DND-41 (cell line): ENCODE measurements around the gene GRWD1.

Source experiments
- ATAC-seq: fragments of 200-7000 bp; cut with Tn5 transposase; 3 replicates; pipeline ENCODE4 v1.9.1; 2021; ENCODE audit warnings: low read depth; ENCODE audit not compliant: insufficient read depth
- DNase-seq: peaks from one replicate; pipeline ENCODE4 v3.0.0-alpha.2; 2020
- H2AFZ ChIP-seq: 2 replicates; pipeline ENCODE4 v1.6.0; 2012; ENCODE audit warnings: low read depth, low read length
- H3K27ac ChIP-seq: 2 replicates; pipeline ENCODE4 v1.5.1; 2012; ENCODE audit warnings: low read length, inconsistent platforms
- H3K27me3 ChIP-seq: fragments of 200-600 bp; sonication (generic); 2 replicates; pipeline ENCODE4 v1.6.0; 2012; ENCODE audit warnings: low read length, mild to moderate bottlenecking, inconsistent platforms; ENCODE audit not compliant: insufficient read depth, poor library complexity
- H3K36me3 ChIP-seq: 2 replicates; pipeline ENCODE4 v1.5.1; 2012; ENCODE audit warnings: low read length, inconsistent platforms; ENCODE audit not compliant: insufficient read depth
- H3K4me1 ChIP-seq: 2 replicates; pipeline ENCODE4 v1.5.1; 2012; ENCODE audit warnings: mild to moderate bottlenecking, low read length; ENCODE audit not compliant: insufficient read depth
- H3K4me2 ChIP-seq: 2 replicates; pipeline ENCODE4 v1.6.0; 2012; ENCODE audit warnings: mild to moderate bottlenecking, moderate library complexity, low read length, inconsistent platforms; ENCODE audit not compliant: insufficient read depth
- H3K4me3 ChIP-seq, 2 experiments: fragments of 200-600 bp in 1 of 2; shearing (Covaris generic) in 1 of 2; 2 replicates each; pipeline ENCODE4 v1.5.1; 2012 to 2016; ENCODE audit warnings: inconsistent platforms in 2 of 2, low read length in 2 of 2, mild to moderate bottlenecking in 2 of 2, low read depth in 1 of 2, moderate library complexity in 1 of 2
- H3K79me2 ChIP-seq: 2 replicates; pipeline ENCODE4 v1.6.0; 2012; ENCODE audit warnings: low read length, inconsistent platforms; ENCODE audit not compliant: insufficient read depth
- H3K9ac ChIP-seq: 2 replicates; pipeline ENCODE4 v1.6.0; 2012; ENCODE audit warnings: low read depth, mild to moderate bottlenecking, inconsistent platforms, low read length, moderate library complexity
- H3K9me3 ChIP-seq: 2 replicates; pipeline ENCODE4 v1.5.1; 2012; ENCODE audit warnings: low read length, moderate library complexity, mild to moderate bottlenecking, inconsistent platforms; ENCODE audit not compliant: insufficient read depth, severe bottlenecking
- H4K20me1 ChIP-seq: 2 replicates; pipeline ENCODE4 v1.6.0; 2012; ENCODE audit warnings: low read length; ENCODE audit not compliant: insufficient read depth
- CTCF ChIP-seq: IDR thresholded peaks from 2 replicates; pipeline ENCODE4 v1.5.1; 2012; ENCODE audit warnings: borderline replicate concordance, low read length, moderate library complexity, mild to moderate bottlenecking; ENCODE audit not compliant: poor library complexity, severe bottlenecking; ENCODE audit errors: extremely low read depth
- EZH2 ChIP-seq: IDR thresholded peaks from 3 replicates; pipeline ENCODE4 v1.6.1; 2012; ENCODE audit warnings: borderline replicate concordance, low read depth, mild to moderate bottlenecking, moderate library complexity, low read length, inconsistent platforms; ENCODE audit not compliant: severe bottlenecking

GRWD1 gene

GRCh38 chr19:48478339-48479256 lies 32.8 kb downstream of the GRWD1 start:
- H3K79me2 ChIP-seq: no peaks in the 10 kb centered on the region
- H3K27ac ChIP-seq: no peak overlapping the region
- TF ChIP-seq EZH2 (no peak), CTCF (no peak)
- ATAC-seq (no peak), DNase-seq (no peak)
- H3K9ac ChIP-seq: no peak overlapping the region
- peaks cover 61% of the 10 kb centered on the region for H4K20me1 ChIP-seq
- no peaks in the 10 kb centered on the region for H3K27me3 ChIP-seq
- no peak overlapping the region for H2AFZ ChIP-seq
- no peak overlapping the region for H3K4me3 ChIP-seq
- no peak overlapping the region for H3K4me2 ChIP-seq
- no peaks in the 10 kb centered on the region for H3K4me1 ChIP-seq
- no peaks in the 10 kb centered on the region for H3K9me3 ChIP-seq
- peaks cover 73% of the 10 kb centered on the region for H3K36me3 ChIP-seq

- H3K79me2 ChIP-seq: no peaks in the 10 kb centered on the region
- H3K4me2 ChIP-seq: no peak overlapping the region
- H2AFZ ChIP-seq: no peak overlapping the region
- TF ChIP-seq CTCF (no peak), EZH2 (no peak)
- H3K9ac ChIP-seq: no peak overlapping the region
- no peaks in the 10 kb centered on the region for H3K9me3 ChIP-seq
- no peak overlapping the region for H3K27ac ChIP-seq
- no peak overlapping the region for H3K4me3 ChIP-seq
- peaks cover 62% of the 10 kb centered on the region for H3K36me3 ChIP-seq
- no peaks in the 10 kb centered on the region for H3K4me1 ChIP-seq
- H3K27me3 ChIP-seq: no peaks in the 10 kb centered on the region
- ATAC-seq: no peak
- DNase-seq: no peak
- H4K20me1 ChIP-seq: peaks cover 50% of the 10 kb centered on the region
Observed at GRCh38 chr19:48479686-48480085, 33.9 kb downstream of the GRWD1 start.

- Histone ChIP-seq H3K36me3 (peaks cover 57% of the 10 kb centered on the region), H3K9me3 (no peaks in the 10 kb centered on the region), H3K4me2 (no peak overlapping the region), H3K4me3 (no peak overlapping the region), H3K4me1 (no peaks in the 10 kb centered on the region), H3K27ac (no peak overlapping the region), H3K9ac (no peak overlapping the region), H3K79me2 (no peaks in the 10 kb centered on the region), H2AFZ (no peak overlapping the region), H3K27me3 (no peaks in the 10 kb centered on the region), H4K20me1 (peaks cover 45% of the 10 kb centered on the region)
- no peak for ATAC-seq
- TF ChIP-seq CTCF: no peak
- no peak for TF ChIP-seq EZH2
- DNase-seq: no peak
Observed at GRCh38 chr19:48480183-48480557, 34.4 kb downstream of the GRWD1 start.
